Natural killer cell (primary cell): ENCODE measurements around the gene PTPRK. TPM values are rescaled to one million over a fixed set of nuclear protein-coding genes. Genes with fewer than 3 reads are reported as not detected.

ENCODE experiments used
- ATAC-seq, 3 donors: fragments of 150-1000 bp in 2 of 3; fragments of 200-7000 bp in 1 of 3; cut with Tn5 transposase; 1 replicate in 1 of 3; 2 replicates in 2 of 3; pipeline ENCODE4 v1.10.0; 2021; ENCODE audit warnings: mild to moderate bottlenecking in 2 of 3, moderate library complexity in 2 of 3
- DNase-seq, 2 donors: peaks; one replicate each; pipeline versions ENCODE4 v3.0.0 to v3.0.0-alpha.2; 2013 to 2021; ENCODE audit warnings: mixed read lengths in 1 of 2
- H3K27ac ChIP-seq: one replicate; pipeline ENCODE4 v1.5.1; 2013; ENCODE audit warnings: mild to moderate bottlenecking, low read length
- H3K27me3 ChIP-seq: one replicate; pipeline ENCODE4 v1.6.1; 2013; ENCODE audit warnings: low read length; ENCODE audit not compliant: control insufficient read depth, insufficient read depth
- H3K36me3 ChIP-seq: one replicate; pipeline ENCODE4 v1.6.1; 2013; ENCODE audit warnings: low read length; ENCODE audit not compliant: control insufficient read depth, insufficient read depth
- H3K4me1 ChIP-seq: one replicate; pipeline ENCODE4 v1.6.1; 2013; ENCODE audit warnings: low read length; ENCODE audit not compliant: control insufficient read depth, insufficient read depth
- H3K4me3 ChIP-seq: one replicate; pipeline ENCODE4 v1.5.1; 2013; ENCODE audit warnings: low read length
- H3K9me3 ChIP-seq: one replicate; pipeline ENCODE4 v1.6.1; 2013; ENCODE audit warnings: low read length; ENCODE audit not compliant: control insufficient read depth, insufficient read depth
- H3K27ac Mint-ChIP-seq, 2 donors: one replicate each; pipeline ENCODE4 v1.8.0; 2022; ENCODE audit warnings: mild to moderate bottlenecking in 2 of 2, mixed read lengths in 2 of 2, moderate library complexity in 1 of 2
- H3K27me3 Mint-ChIP-seq, 2 donors: one replicate each; pipeline ENCODE4 v1.8.0; 2022; ENCODE audit warnings: low read depth in 2 of 2, mixed read lengths in 2 of 2
- H3K36me3 Mint-ChIP-seq: one replicate; pipeline ENCODE4 v1.8.0; 2022; ENCODE audit warnings: mixed read lengths
- H3K4me1 Mint-ChIP-seq, 2 donors: one replicate each; pipeline ENCODE4 v1.8.0; 2022; ENCODE audit warnings: mixed read lengths in 2 of 2
- H3K4me3 Mint-ChIP-seq: one replicate; pipeline ENCODE4 v1.8.0; 2022; ENCODE audit warnings: mild to moderate bottlenecking, moderate library complexity, mixed read lengths
- H3K9me3 Mint-ChIP-seq, 2 donors: one replicate each; pipeline ENCODE4 v1.8.0; 2022; ENCODE audit warnings: mixed read lengths in 2 of 2
- WGBS: methylation state at CpG from one replicate; pipeline ENCODE4 v1.1.7; 2013; ENCODE audit warnings: missing lambda C conversion rate; ENCODE audit not compliant: insufficient coverage; 5-methylcytosine and 5-hydroxymethylcytosine counted together
- intact Hi-C: fragments of 100-400 bp; cut with micrococcal nuclease; formaldehyde crosslinking; loops from one replicate; pipeline ENCODE4 v1.14.2; 2022
- total RNA-seq, 4 donors: library from RNA; stranded (reverse); fragments of 120-200 nt in 1 of 4; gene quantifications; one replicate each; pipeline versions ENCODE4 v1.2.3 to v1.2.4, GENCODE V29; 2013 to 2022
- TF ChIP-seq, protein P1 (sequence below): fragments of 200-600 bp; IDR thresholded peaks from one replicate; pipeline ENCODE4 v1.8.0; 2022; ENCODE audit warnings: antibody characterized with exemption

PTPRK gene
- total RNA-seq, 3 donors from 2014 or later (not counting 1 experiment from before 2014, with no cell fraction given), result 0.14 to 1.2 (median 0.95) TPM

DNA sequence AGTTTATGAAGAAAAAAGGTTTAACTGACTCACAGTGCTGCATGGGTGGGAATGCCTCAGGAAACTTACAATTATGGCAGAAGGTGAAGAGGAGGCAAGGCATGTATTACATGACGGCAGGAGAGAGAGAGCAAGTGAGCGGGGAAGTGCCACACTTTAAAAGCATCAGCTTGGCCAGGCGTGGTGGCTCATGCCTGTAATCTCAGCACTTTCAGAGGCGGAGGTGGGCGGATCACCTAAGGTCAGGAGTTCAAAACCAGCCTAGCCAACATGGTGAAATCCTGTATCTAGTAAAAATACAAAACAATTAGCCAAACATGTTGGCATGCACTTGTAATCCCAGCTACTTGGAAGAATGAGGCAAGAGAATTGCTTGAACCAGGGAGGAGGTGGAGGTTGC lies 406.2 kb downstream of the PTPRK start:
- intact Hi-C loops, result no loop called here
- peaks cover 11% of the 10 kb centered on the region in 2 donors for H3K4me1 Mint-ChIP-seq
- Histone ChIP-seq H3K36me3 (no peaks in the 10 kb centered on the region), H3K4me1 (no peaks in the 10 kb centered on the region), H3K27me3 (no peaks in the 10 kb centered on the region), H3K27ac (no peak overlapping the region), H3K4me3 (no peak overlapping the region), H3K9me3 (no peaks in the 10 kb centered on the region)
- ATAC-seq, result no peak
- no peak overlapping the region for H3K27ac Mint-ChIP-seq
- DNase-seq, result no peak
- H3K36me3 Mint-ChIP-seq, result no peaks in the 10 kb centered on the region
- peaks cover 0 to 4% of the 10 kb centered on the region in 2 donors for H3K9me3 Mint-ChIP-seq
- H3K27me3 Mint-ChIP-seq, result peaks cover 0 to 2% of the 10 kb centered on the region in 2 donors
- 96% methylated on average over 5 of the region's 5 CpGs for WGBS
- TF ChIP-seq, protein P1, sequence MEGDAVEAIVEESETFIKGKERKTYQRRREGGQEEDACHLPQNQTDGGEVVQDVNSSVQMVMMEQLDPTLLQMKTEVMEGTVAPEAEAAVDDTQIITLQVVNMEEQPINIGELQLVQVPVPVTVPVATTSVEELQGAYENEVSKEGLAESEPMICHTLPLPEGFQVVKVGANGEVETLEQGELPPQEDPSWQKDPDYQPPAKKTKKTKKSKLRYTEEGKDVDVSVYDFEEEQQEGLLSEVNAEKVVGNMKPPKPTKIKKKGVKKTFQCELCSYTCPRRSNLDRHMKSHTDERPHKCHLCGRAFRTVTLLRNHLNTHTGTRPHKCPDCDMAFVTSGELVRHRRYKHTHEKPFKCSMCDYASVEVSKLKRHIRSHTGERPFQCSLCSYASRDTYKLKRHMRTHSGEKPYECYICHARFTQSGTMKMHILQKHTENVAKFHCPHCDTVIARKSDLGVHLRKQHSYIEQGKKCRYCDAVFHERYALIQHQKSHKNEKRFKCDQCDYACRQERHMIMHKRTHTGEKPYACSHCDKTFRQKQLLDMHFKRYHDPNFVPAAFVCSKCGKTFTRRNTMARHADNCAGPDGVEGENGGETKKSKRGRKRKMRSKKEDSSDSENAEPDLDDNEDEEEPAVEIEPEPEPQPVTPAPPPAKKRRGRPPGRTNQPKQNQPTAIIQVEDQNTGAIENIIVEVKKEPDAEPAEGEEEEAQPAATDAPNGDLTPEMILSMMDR, result no peak
- no peak overlapping the region for H3K4me3 Mint-ChIP-seq

DNA sequence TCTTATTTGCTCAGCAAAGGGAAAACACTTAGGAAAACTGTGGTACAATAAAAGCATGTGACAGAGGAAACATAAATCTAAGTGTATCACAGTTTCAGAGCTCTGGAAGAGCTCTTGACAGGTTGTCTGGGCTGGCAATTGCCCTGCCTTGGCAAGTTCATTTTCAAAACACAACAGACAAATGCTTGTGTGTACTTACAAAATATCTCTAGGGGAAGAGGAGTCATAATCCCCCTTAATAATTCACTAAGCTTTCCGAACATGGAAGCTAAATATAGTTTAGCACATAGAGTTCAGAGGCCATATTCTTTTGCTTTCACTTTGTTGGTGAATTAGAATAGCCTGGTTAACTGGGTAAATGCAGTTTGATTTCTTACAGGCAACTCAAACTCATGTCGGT lies 407.9 kb downstream of the PTPRK start:
- Histone ChIP-seq H3K36me3 (no peaks in the 10 kb centered on the region), H3K27me3 (no peaks in the 10 kb centered on the region), H3K9me3 (no peaks in the 10 kb centered on the region), H3K27ac (no peak overlapping the region), H3K4me3 (peak overlapping the region; percentile 18), H3K4me1 (no peaks in the 10 kb centered on the region)
- peaks cover 11% of the 10 kb centered on the region in 2 donors for H3K4me1 Mint-ChIP-seq
- WGBS, result 70% methylated on average over 1 of the region's 2 CpGs
- peak in 1 of 3 donors; percentile 39 for ATAC-seq
- TF ChIP-seq, protein P1, result no peak
- peak overlapping the region in 1 of 2 donors; percentile 10 for H3K27ac Mint-ChIP-seq
- intact Hi-C loops, result no loop called here
- no peaks in the 10 kb centered on the region for H3K36me3 Mint-ChIP-seq
- H3K27me3 Mint-ChIP-seq, result peaks cover 0 to 2% of the 10 kb centered on the region in 2 donors
- peak in 1 of 2 donors; percentile 22 for DNase-seq
- peaks cover 0 to 4% of the 10 kb centered on the region in 2 donors for H3K9me3 Mint-ChIP-seq
- peak overlapping the region; percentile 55 for H3K4me3 Mint-ChIP-seq

DNA sequence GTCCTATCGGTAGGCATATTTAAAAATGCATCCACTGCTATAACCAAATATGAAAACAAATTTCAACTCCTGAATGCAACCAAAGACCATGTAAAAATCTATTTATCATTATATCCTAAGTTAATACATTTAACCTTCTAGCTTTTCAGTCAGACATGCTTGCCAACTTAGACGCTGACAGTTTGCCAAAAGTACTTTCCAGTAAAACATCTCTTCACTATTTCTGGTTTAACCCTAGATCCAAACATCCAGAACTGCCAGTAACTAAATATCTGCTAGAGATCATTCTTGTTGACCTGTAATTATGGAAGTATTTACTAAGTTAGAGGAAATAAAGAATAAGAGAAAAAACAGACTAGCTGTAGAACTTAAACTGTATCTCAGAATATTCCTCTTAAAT lies 409.3 kb downstream of the PTPRK start:
- Mint-ChIP-seq H3K36me3 (no peaks in the 10 kb centered on the region), H3K4me1 (peaks cover 11% of the 10 kb centered on the region in 2 donors), H3K27me3 (peaks cover 0 to 2% of the 10 kb centered on the region in 2 donors), H3K4me3 (no peak overlapping the region), H3K9me3 (peaks cover 0 to 4% of the 10 kb centered on the region in 2 donors), H3K27ac (no peak overlapping the region)
- TF ChIP-seq, protein P1, result no peak
- no peak overlapping the region for H3K4me3 ChIP-seq
- H3K4me1 ChIP-seq, result no peaks in the 10 kb centered on the region
- H3K27me3 ChIP-seq, result no peaks in the 10 kb centered on the region
- no peaks in the 10 kb centered on the region for H3K36me3 ChIP-seq
- no peak for DNase-seq
- intact Hi-C loops, result no loop called here
- 98% methylated on average over 2 of the region's 2 CpGs for WGBS
- no peak overlapping the region for H3K27ac ChIP-seq
- no peak for ATAC-seq
- H3K9me3 ChIP-seq, result no peaks in the 10 kb centered on the region

DNA sequence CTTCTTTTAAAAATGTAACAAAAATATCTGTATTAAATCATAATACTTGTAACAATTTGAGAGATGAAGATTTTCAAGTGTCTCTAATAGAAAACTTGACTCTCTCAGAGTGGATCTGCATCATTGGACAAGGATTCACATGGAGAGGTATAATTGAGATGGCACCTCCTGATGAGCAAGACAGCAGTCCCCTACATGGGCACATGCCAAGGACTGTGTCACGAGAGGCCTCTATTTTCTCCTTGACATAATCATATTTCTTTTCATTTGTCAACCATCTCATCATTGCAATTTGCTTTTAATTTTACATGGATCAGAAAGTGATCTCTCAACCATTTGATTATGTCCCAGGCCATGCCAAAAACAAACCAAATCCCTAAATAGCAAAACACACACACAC lies 412.7 kb downstream of the PTPRK start:
- H3K9me3 ChIP-seq, result no peaks in the 10 kb centered on the region
- ATAC-seq (no peak), DNase-seq (no peak)
- H3K4me3 ChIP-seq, result no peak overlapping the region
- WGBS, result 94% methylated on average over 1 of the region's 1 CpG
- Mint-ChIP-seq H3K4me1 (peaks cover 6 to 7% of the 10 kb centered on the region in 2 donors), H3K27ac (no peak overlapping the region), H3K9me3 (no peaks in the 10 kb centered on the region), H3K4me3 (no peak overlapping the region), H3K36me3 (no peaks in the 10 kb centered on the region), H3K27me3 (no peaks in the 10 kb centered on the region)
- no peaks in the 10 kb centered on the region for H3K27me3 ChIP-seq
- no peaks in the 10 kb centered on the region for H3K36me3 ChIP-seq
- H3K27ac ChIP-seq, result no peak overlapping the region
- intact Hi-C loops, result no loop called here
- H3K4me1 ChIP-seq, result no peaks in the 10 kb centered on the region
- TF ChIP-seq, protein P1, result no peak
